OCI-LY7 (cell line): ENCODE results near the gene TTLL1.

Experiments used
- EZH2phosphoT487 ChIP-seq: fragments of 200-600 bp; sonication (generic); IDR thresholded peaks from 2 replicates; pipeline ENCODE4 v1.6.1; 2018; ENCODE audit warnings: low read depth, borderline replicate concordance, mild to moderate bottlenecking, mixed run types, antibody characterized with exemption, low read length, moderate library complexity, mixed read lengths
- TF ChIP-seq, protein P1 (sequence below): fragments of 200-600 bp; sonication (generic); conservative IDR thresholded peaks from 2 replicates; pipeline ENCODE4 v1.5.1; 2014; ENCODE audit warnings: mild to moderate bottlenecking, antibody characterized with exemption, low read length, moderate library complexity, mixed read lengths

DNA sequence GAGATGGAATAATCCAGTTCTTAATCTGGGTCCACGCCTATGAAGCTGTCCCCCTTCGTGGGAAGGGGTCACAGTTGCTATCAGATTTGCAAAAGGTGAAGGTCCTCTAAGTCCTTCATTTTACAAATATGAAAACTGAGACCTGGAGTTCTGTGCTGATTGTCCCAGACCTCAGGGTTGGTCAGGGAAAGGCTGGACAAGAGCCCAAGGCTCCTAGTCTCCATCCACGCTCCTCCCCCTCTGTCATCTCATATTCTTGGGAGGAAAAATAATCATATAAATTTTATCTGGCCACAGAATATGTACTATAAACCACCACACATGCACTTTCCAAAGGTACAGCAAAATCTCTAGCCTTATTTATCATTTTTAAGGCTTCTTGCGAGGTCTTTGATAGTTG lies 79.7 kb downstream of the TTLL1 start:
- TF ChIP-seq, protein P1, sequence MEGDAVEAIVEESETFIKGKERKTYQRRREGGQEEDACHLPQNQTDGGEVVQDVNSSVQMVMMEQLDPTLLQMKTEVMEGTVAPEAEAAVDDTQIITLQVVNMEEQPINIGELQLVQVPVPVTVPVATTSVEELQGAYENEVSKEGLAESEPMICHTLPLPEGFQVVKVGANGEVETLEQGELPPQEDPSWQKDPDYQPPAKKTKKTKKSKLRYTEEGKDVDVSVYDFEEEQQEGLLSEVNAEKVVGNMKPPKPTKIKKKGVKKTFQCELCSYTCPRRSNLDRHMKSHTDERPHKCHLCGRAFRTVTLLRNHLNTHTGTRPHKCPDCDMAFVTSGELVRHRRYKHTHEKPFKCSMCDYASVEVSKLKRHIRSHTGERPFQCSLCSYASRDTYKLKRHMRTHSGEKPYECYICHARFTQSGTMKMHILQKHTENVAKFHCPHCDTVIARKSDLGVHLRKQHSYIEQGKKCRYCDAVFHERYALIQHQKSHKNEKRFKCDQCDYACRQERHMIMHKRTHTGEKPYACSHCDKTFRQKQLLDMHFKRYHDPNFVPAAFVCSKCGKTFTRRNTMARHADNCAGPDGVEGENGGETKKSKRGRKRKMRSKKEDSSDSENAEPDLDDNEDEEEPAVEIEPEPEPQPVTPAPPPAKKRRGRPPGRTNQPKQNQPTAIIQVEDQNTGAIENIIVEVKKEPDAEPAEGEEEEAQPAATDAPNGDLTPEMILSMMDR, result no peak
- TF ChIP-seq EZH2phosphoT487, result no peak
